Bronchial epithelial cell (primary cell): ENCODE results near the gene TMEM272. TPM values are rescaled to one million over a fixed set of nuclear protein-coding genes. Genes with fewer than 3 reads are reported as not detected.
A peak's percentile ranks its signal among the peaks of the same experiment; 100 is the strongest.

Experiments used
- DNase-seq: peaks from one replicate; pipeline ENCODE4 v3.0.0-alpha.2; 2010; ENCODE audit warnings: low read depth
- FAIRE-seq: peaks from 2 replicates; lab custom pipeline; 2011; peaks lifted over from hg19 to GRCh38; lab: Jason Lieb, UNC
- H3K27me3 ChIP-seq: 2 replicates; pipeline ENCODE4 v1.5.1; 2011; ENCODE audit warnings: low read length; ENCODE audit not compliant: control insufficient read depth, insufficient read depth
- H3K36me3 ChIP-seq: 2 replicates; pipeline ENCODE4 v1.5.1; 2011; ENCODE audit warnings: low read length; ENCODE audit not compliant: control insufficient read depth, insufficient read depth
- H3K4me3 ChIP-seq: 2 replicates; pipeline ENCODE4 v1.5.1; 2011; ENCODE audit warnings: mild to moderate bottlenecking, low read depth, low read length, control low read depth
- total RNA-seq: library from RNA; depleted of rRNA; stranded (reverse); fragments of >200 nt; gene quantifications from 2 replicates; pipeline ENCODE4 v1.2.1, GENCODE V29; 2014
- TF ChIP-seq, protein P1 (sequence below): IDR thresholded peaks from 2 replicates; pipeline ENCODE4 v1.5.1; 2011; ENCODE audit warnings: mild to moderate bottlenecking, moderate library complexity, low read length, control low read depth, inconsistent platforms; ENCODE audit not compliant: insufficient read depth, severe bottlenecking

TMEM272 gene
- total RNA-seq, 1 donor from 2014 or later, result not detected

DNA sequence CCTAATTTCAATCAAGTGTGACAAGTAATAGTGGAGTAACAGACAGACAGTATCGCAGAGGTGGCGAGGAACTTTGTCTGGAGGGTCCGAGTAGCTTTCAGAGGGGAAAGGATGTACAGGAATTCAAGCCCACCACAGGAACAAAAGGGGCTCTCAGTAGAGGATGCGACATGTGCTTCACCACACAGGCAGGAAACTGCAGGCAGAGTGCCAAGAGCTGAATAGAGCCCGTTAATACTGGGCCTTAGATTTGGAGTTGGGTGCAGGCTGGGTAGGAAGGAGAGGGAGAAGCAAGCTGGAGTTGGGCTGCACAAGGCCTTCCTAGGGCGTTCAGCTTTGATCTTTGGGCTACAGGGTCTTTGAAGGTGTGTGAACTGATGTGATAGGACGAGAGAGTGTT lies 18.0 kb upstream of the TMEM272 start:
- no peaks in the 10 kb centered on the region for H3K27me3 ChIP-seq
- no peaks in the 10 kb centered on the region for H3K36me3 ChIP-seq
- DNase-seq (no peak), FAIRE-seq (no peak)
- TF ChIP-seq, protein P1, sequence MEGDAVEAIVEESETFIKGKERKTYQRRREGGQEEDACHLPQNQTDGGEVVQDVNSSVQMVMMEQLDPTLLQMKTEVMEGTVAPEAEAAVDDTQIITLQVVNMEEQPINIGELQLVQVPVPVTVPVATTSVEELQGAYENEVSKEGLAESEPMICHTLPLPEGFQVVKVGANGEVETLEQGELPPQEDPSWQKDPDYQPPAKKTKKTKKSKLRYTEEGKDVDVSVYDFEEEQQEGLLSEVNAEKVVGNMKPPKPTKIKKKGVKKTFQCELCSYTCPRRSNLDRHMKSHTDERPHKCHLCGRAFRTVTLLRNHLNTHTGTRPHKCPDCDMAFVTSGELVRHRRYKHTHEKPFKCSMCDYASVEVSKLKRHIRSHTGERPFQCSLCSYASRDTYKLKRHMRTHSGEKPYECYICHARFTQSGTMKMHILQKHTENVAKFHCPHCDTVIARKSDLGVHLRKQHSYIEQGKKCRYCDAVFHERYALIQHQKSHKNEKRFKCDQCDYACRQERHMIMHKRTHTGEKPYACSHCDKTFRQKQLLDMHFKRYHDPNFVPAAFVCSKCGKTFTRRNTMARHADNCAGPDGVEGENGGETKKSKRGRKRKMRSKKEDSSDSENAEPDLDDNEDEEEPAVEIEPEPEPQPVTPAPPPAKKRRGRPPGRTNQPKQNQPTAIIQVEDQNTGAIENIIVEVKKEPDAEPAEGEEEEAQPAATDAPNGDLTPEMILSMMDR, result no peak
- no peak overlapping the region for H3K4me3 ChIP-seq

DNA sequence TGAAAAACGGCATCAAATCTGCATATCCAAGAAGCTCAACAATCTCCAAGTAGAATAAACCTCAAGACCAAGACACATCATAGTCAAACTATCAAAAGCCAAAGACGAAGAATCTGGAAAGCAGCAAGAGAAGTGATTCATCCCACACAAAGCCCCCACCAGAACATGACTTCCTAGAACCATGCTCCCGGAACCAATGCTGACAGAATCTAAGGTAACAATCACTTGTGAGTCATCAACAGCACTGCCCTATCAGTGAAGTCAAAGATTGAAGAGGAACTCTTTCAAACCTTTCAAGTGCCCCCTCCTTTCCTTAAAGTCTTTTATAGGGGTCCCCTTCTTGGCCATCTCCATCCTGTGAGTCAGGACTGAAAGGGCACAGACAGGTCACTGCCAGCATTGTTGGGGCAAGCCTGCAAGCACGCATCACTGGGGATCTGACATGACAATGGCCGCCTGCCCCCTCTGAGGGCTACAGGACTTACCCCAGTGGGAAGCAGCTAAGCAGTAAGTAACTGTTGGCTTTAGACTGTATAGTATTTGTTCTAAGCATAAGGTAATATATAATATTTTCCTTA lies 16.8 kb upstream of the TMEM272 start, which contains the start of gene CCDC70:
Gene CCDC70, plus strand, starts transcription at position 247 of the 578 bp plus-strand sequence. CDS start 3,443 bp downstream, outside the sequence.
- DNase-seq, result peak; percentile 79
- Histone ChIP-seq H3K4me3 (no peak within 1 kb of the TSS), H3K36me3 (no peaks in the 10 kb centered on the region), H3K27me3 (no peaks in the 10 kb centered on the region)
- TF ChIP-seq, protein P1, result no peak
- no peak for FAIRE-seq

DNA sequence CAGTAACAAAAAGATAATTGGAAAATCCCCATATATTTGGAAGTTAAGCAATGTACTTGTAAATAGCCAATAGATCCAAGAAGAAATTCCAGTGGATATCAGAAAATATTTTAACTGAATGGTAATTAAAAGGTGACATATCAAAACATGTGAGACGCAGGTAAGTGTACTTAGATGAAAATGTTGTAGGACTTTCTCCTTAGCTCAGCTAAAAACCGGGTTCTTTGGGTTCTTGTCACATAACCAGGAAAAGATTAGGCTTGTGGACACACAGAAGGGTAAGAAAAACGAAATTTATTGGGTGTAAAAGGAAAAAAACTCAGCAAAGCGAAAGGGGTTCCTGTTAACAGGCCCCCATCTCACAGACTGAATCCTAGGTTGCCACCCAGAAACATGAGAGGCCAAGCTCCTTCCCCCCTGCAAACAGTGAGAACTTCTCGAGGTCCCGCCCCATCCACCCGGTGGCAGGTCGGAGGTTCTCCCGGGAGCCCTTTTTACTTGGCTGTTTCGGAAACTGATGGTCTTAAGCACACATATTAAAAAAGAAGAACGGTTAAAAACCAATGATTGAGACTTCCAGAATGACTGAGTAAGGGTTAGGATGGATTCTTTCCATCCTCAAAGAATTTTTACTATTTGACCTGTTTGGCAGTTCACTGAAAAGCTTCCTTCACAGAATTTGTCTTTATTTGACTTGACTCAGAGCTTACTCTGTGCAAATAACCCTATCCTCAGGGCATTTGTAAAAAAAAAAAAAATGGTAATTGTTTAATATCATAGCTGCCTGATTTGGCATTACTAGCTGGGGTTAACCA lies 13.7 kb upstream of the TMEM272 start:
- Histone ChIP-seq H3K27me3 (no peaks in the 10 kb centered on the region), H3K4me3 (no peak overlapping the region), H3K36me3 (no peaks in the 10 kb centered on the region)
- TF ChIP-seq, protein P1, result no peak
- no peak for FAIRE-seq
- peak; percentile 83 for DNase-seq

DNA sequence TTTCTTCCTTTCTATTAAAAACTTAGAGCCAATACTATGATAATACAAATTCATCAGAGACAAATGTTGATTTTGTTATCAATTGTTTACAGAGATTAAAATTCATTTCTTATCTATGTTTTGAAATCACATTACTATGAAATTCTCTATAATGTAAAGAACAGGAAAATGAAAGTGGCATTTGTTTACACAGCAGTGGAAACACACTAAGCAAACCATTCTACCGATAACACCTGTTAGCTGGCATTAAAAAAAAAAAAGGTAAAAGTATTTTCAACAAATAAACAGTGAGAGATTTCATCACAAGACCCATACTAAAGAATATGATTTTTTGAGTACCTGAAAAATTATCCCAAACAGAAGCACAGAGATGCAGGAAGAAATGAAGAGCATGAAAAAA lies 12.0 kb upstream of the TMEM272 start:
- DNase-seq, result no peak
- no peak for FAIRE-seq
- TF ChIP-seq, protein P1, result no peak
- no peak overlapping the region for H3K4me3 ChIP-seq
- no peaks in the 10 kb centered on the region for H3K27me3 ChIP-seq
- H3K36me3 ChIP-seq, result no peaks in the 10 kb centered on the region

DNA sequence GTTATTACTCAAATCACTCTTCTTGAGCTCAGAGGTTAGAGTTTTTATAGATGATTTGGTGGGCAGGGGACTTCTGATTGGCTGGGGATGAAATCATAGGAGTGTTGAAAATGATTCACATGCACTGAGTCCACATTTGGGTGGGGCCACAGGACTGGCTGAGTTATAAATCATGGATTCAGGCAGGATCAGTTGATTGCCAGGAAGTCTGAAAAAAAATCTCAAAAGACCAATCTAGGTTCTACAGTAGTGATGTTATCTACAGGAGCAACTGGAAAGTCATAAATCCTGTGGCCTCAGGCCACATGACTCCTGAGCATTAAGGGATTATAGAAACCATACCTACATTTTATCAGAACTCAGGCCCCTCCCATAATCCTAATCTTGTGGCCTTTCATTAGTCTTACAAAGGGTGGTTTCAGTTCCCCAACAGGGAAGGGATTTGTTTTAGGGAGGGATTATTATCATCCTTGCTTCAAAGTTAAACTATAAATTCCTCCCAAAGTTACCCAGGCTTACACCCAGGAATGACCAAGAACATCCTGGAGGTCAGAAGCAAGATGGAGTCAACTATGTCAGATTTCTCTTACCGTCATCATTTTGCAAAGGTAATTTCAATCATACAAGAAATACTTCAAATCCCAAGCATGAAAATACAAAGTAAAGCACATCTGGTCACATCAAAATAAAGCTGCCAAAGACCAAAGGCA lies 11.2 kb upstream of the TMEM272 start:
- DNase-seq (peak; percentile 86), FAIRE-seq (no peak)

More for the DNA sequence above, 11.2 kb upstream of the TMEM272 start:
- no peak overlapping the region for H3K4me3 ChIP-seq
- TF ChIP-seq, protein P1, result no peak
- H3K36me3 ChIP-seq, result no peaks in the 10 kb centered on the region
- H3K27me3 ChIP-seq, result no peaks in the 10 kb centered on the region
